GM12872 (cell line): ENCODE measurements around the gene YIPF6.

Source experiments
- CTCF ChIP-seq: IDR thresholded peaks from 3 replicates; pipeline ENCODE4 v1.5.1; 2011; ENCODE audit warnings: low read depth, mild to moderate bottlenecking, low read length, moderate library complexity; ENCODE audit not compliant: insufficient read depth

Gene YIPF6

GRCh38 chrX:68568136-68568535 lies 69.3 kb downstream of the YIPF6 start:
- no peak for TF ChIP-seq CTCF

- TF ChIP-seq CTCF: no peak
Measured at GRCh38 chrX:68570598-68570997, 71.7 kb downstream of the YIPF6 start.

GRCh38 chrX:68571292-68571609 lies 72.4 kb downstream of the YIPF6 start:
- no peak for TF ChIP-seq CTCF

GRCh38 chrX:68571610-68572311 lies 72.9 kb downstream of the YIPF6 start:
- TF ChIP-seq CTCF: no peak

GRCh38 chrX:68574240-68574639 lies 75.4 kb downstream of the YIPF6 start:
- TF ChIP-seq CTCF: no peak

GRCh38 chrX:68579810-68580209 lies 81.0 kb downstream of the YIPF6 start:
- TF ChIP-seq CTCF: no peak

GRCh38 chrX:68584221-68584620 lies 85.4 kb downstream of the YIPF6 start:
- TF ChIP-seq CTCF: no peak
